GM21619 (cell line): ENCODE results near the gene RABGAP1.

ENCODE experiments used
- ATAC-seq: cut with Tn5 transposase; IDR thresholded peaks from one replicate; pipeline ENCODE4 v1.9.1; 2021; ENCODE audit not compliant: unreplicated experiment

Gene RABGAP1

GRCh38 chr9:122944960-122945888, 4.4 kb downstream of the RABGAP1 start:
- ATAC-seq, result no peak

- no peak for ATAC-seq
Observed at GRCh38 chr9:122946461-122947005, 5.7 kb downstream of the RABGAP1 start.

GRCh38 chr9:122948313-122948712, 7.5 kb downstream of the RABGAP1 start:
- no peak for ATAC-seq

GRCh38 chr9:122949696-122950095, 8.9 kb downstream of the RABGAP1 start:
- ATAC-seq, result no peak

GRCh38 chr9:122950263-122950662, 9.4 kb downstream of the RABGAP1 start:
- ATAC-seq, result no peak

- no peak for ATAC-seq
Observed at GRCh38 chr9:122951056-122951455, 10.2 kb downstream of the RABGAP1 start.

GRCh38 chr9:122954253-122954691, 13.5 kb downstream of the RABGAP1 start:
- no peak for ATAC-seq

GRCh38 chr9:122955961-122956360, 15.1 kb downstream of the RABGAP1 start:
- no peak for ATAC-seq

GRCh38 chr9:122961139-122961538, 20.3 kb downstream of the RABGAP1 start:
- no peak for ATAC-seq

GRCh38 chr9:122975196-122975595, 34.4 kb downstream of the RABGAP1 start:
- ATAC-seq, result no peak

GRCh38 chr9:122978601-122979000, 37.8 kb downstream of the RABGAP1 start:
- no peak for ATAC-seq

- ATAC-seq, result no peak
Observed at GRCh38 chr9:122986010-122986409, 45.2 kb downstream of the RABGAP1 start.

GRCh38 chr9:122988141-122988540, 47.3 kb downstream of the RABGAP1 start:
- ATAC-seq, result no peak

- peak; percentile 84 for ATAC-seq
Observed at GRCh38 chr9:122988920-122989621, 48.3 kb downstream of the RABGAP1 start.

- ATAC-seq, result no peak
Observed at GRCh38 chr9:122991370-122991830, 50.6 kb downstream of the RABGAP1 start.

- no peak for ATAC-seq
Observed at GRCh38 chr9:122996586-122996985, 55.8 kb downstream of the RABGAP1 start.

GRCh38 chr9:122998448-122998847, 57.6 kb downstream of the RABGAP1 start:
- no peak for ATAC-seq

GRCh38 chr9:123000371-123001068, 59.7 kb downstream of the RABGAP1 start:
- ATAC-seq, result no peak

- no peak for ATAC-seq
Observed at GRCh38 chr9:123002754-123003153, 61.9 kb downstream of the RABGAP1 start.

- ATAC-seq, result no peak
Observed at GRCh38 chr9:123003466-123003865, 62.6 kb downstream of the RABGAP1 start.

GRCh38 chr9:123005964-123006363, 65.1 kb downstream of the RABGAP1 start:
- ATAC-seq, result no peak
